MM.1S (cell line): ENCODE measurements around the gene DCPS.
"Not testable (repeated sequence)": the region's sequence is repeated elsewhere in the genome, so short reads cannot be mapped to it uniquely, and the experiment has no call there.

Experiments used
- DNase-seq: peaks from one replicate; pipeline ENCODE4 v3.0.0-alpha.2; 2015
- H2AFZ ChIP-seq: fragments of 300-600 bp; sonication (generic); 2 replicates; pipeline ENCODE4 v1.6.0; 2016; ENCODE audit warnings: antibody characterized with exemption, low read length
- H3F3A ChIP-seq: fragments of 300-600 bp; sonication (generic); 2 replicates; pipeline ENCODE4 v1.6.1; 2016; ENCODE audit warnings: mild to moderate bottlenecking, antibody characterized with exemption, low read length, moderate library complexity, mixed read lengths; ENCODE audit not compliant: insufficient read depth
- H3K27ac ChIP-seq: fragments of 300-600 bp; sonication (generic); 2 replicates; pipeline ENCODE4 v1.5.1; 2016; ENCODE audit warnings: mild to moderate bottlenecking, low read length
- H3K27me3 ChIP-seq: fragments of 300-600 bp; sonication (generic); replicated peaks from 2 replicates; pipeline ENCODE4 v1.6.0; 2016; ENCODE audit warnings: low read length; ENCODE audit not compliant: insufficient read depth
- H3K36me3 ChIP-seq: fragments of 300-600 bp; sonication (generic); replicated peaks from 2 replicates; pipeline ENCODE4 v1.6.1; 2016; ENCODE audit warnings: mild to moderate bottlenecking, low read length, mixed read lengths; ENCODE audit not compliant: insufficient read depth
- H3K4me1 ChIP-seq: fragments of 300-600 bp; sonication (generic); 2 replicates; pipeline ENCODE4 v1.6.1; 2016; ENCODE audit warnings: low read length, mixed read lengths
- H3K4me2 ChIP-seq: fragments of 300-600 bp; sonication (generic); 2 replicates; pipeline ENCODE4 v1.6.0; 2016; ENCODE audit warnings: low read depth, low read length
- H3K4me3 ChIP-seq: fragments of 300-600 bp; sonication (generic); 2 replicates; pipeline ENCODE4 v1.5.1; 2016; ENCODE audit warnings: low read length, mixed read lengths
- H3K79me2 ChIP-seq: fragments of 300-600 bp; sonication (generic); 2 replicates; pipeline ENCODE4 v1.6.1; 2016; ENCODE audit warnings: mixed run types, low read length, mixed read lengths
- H3K9ac ChIP-seq: fragments of 300-600 bp; sonication (generic); 2 replicates; pipeline ENCODE4 v1.6.1; 2016; ENCODE audit warnings: low read length, mixed read lengths
- H3K9me2 ChIP-seq: fragments of 300-600 bp; sonication (generic); replicated peaks from 2 replicates; pipeline ENCODE4 v1.6.1; 2016; ENCODE audit warnings: mild to moderate bottlenecking, low read length, mixed read lengths; ENCODE audit not compliant: insufficient read depth
- H3K9me3 ChIP-seq: fragments of 300-600 bp; sonication (generic); replicated peaks from 2 replicates; pipeline ENCODE4 v1.6.1; 2016; ENCODE audit warnings: mild to moderate bottlenecking, low read length, mixed read lengths; ENCODE audit not compliant: insufficient read depth
- H4K20me1 ChIP-seq: fragments of 300-600 bp; sonication (generic); 2 replicates; pipeline ENCODE4 v1.6.1; 2016; ENCODE audit warnings: mild to moderate bottlenecking, low read length, moderate library complexity, mixed read lengths; ENCODE audit not compliant: insufficient read depth
- CTCF ChIP-seq: fragments of 300-600 bp; sonication (generic); IDR thresholded peaks from 2 replicates; pipeline ENCODE4 v1.5.1; 2016; ENCODE audit warnings: antibody characterized with exemption, low read length, mixed read lengths
- EZH2 ChIP-seq: fragments of 300-600 bp; sonication (generic); optimal IDR thresholded peaks from 2 replicates; pipeline ENCODE3; 2017; ENCODE audit warnings: low read depth, mild to moderate bottlenecking, antibody characterized with exemption, low read length, mixed read lengths
- EZH2phosphoT487 ChIP-seq: fragments of 300-600 bp; sonication (generic); IDR thresholded peaks from 2 replicates; pipeline ENCODE4 v1.6.1; 2018; ENCODE audit warnings: antibody characterized with exemption, low read length

The DCPS gene

GRCh38 chr11:126370016-126370415, 66.2 kb downstream of the DCPS start:
- Histone ChIP-seq H3K27ac (no peak overlapping the region), H3K4me1 (no peaks in the 10 kb centered on the region), H3K36me3 (no peaks in the 10 kb centered on the region), H3K79me2 (no peaks in the 10 kb centered on the region), H3K4me2 (no peak overlapping the region), H3K9me2 (no peaks in the 10 kb centered on the region), H3K27me3 (no peaks in the 10 kb centered on the region), H3F3A (no peaks in the 10 kb centered on the region), H2AFZ (no peak overlapping the region), H4K20me1 (no peaks in the 10 kb centered on the region), H3K9me3 (no peaks in the 10 kb centered on the region), H3K4me3 (no peak overlapping the region), H3K9ac (no peak overlapping the region)
- no peak for TF ChIP-seq EZH2
- no peak for TF ChIP-seq EZH2phosphoT487
- TF ChIP-seq CTCF = no peak
- no peak for DNase-seq

GRCh38 chr11:126371595-126371994, 67.7 kb downstream of the DCPS start:
- H3K27me3 ChIP-seq = no peaks in the 10 kb centered on the region
- H3F3A ChIP-seq = no peaks in the 10 kb centered on the region
- H2AFZ ChIP-seq = no peak overlapping the region
- no peaks in the 10 kb centered on the region for H3K4me1 ChIP-seq
- H3K36me3 ChIP-seq = no peaks in the 10 kb centered on the region
- H4K20me1 ChIP-seq = no peaks in the 10 kb centered on the region
- H3K4me3 ChIP-seq = no peak overlapping the region
- no peak overlapping the region for H3K27ac ChIP-seq
- H3K9ac ChIP-seq = no peak overlapping the region
- no peaks in the 10 kb centered on the region for H3K79me2 ChIP-seq
- H3K9me3 ChIP-seq = no peaks in the 10 kb centered on the region
- TF ChIP-seq EZH2phosphoT487 = no peak
- TF ChIP-seq EZH2 = no peak
- TF ChIP-seq CTCF = no peak
- H3K9me2 ChIP-seq = no peaks in the 10 kb centered on the region
- DNase-seq = no peak
- H3K4me2 ChIP-seq = no peak overlapping the region

GRCh38 chr11:126373389-126374066, 69.7 kb downstream of the DCPS start:
- H2AFZ ChIP-seq, H3K4me2 ChIP-seq, H3K27ac ChIP-seq, H3K9ac ChIP-seq, H3K4me1 ChIP-seq, H3K79me2 ChIP-seq, H3F3A ChIP-seq, H3K4me3 ChIP-seq, H3K36me3 ChIP-seq, H3K27me3 ChIP-seq, H4K20me1 ChIP-seq, H3K9me3 ChIP-seq, DNase-seq, H3K9me2 ChIP-seq: not testable (repeated sequence)

GRCh38 chr11:126374562-126375300, 70.9 kb downstream of the DCPS start:
- not testable (repeated sequence) for H3F3A ChIP-seq, H3K4me1 ChIP-seq, H3K36me3 ChIP-seq, H3K27me3 ChIP-seq, H3K9me3 ChIP-seq, H3K4me2 ChIP-seq, DNase-seq, H3K4me3 ChIP-seq, H3K79me2 ChIP-seq, H2AFZ ChIP-seq, H3K27ac ChIP-seq, H3K9ac ChIP-seq, H4K20me1 ChIP-seq, H3K9me2 ChIP-seq
